Right atrium auricular region (tissue), 2 donors: Measurements from ENCODE around the gene NUFIP2. TPM values are rescaled to one million over a fixed set of nuclear protein-coding genes. Genes with fewer than 3 reads are reported as not detected.

ENCODE experiments used
- DNase-seq: peaks from one replicate; pipeline ENCODE4 v3.0.0-alpha.2; 2019; ENCODE audit warnings: low spot score
- H3K27ac ChIP-seq, 2 donors: fragments of 200-600 bp; sonication (generic); 1 replicate in 1 of 2; 2 replicates in 1 of 2; pipeline ENCODE4 v1.5.1; 2016 to 2019
- H3K27me3 ChIP-seq, 2 donors: fragments of 200-600 bp; sonication (generic); one replicate each; pipeline versions ENCODE4 v1.5.1 to v1.6.0; 2017 to 2019
- H3K36me3 ChIP-seq: fragments of 200-600 bp; sonication (generic); one replicate; pipeline ENCODE4 v1.5.1; 2016
- H3K4me1 ChIP-seq, 2 donors: fragments of 200-600 bp; sonication (generic); one replicate each; pipeline versions ENCODE4 v1.5.1 to v1.6.0; 2017 to 2019
- H3K4me3 ChIP-seq, 2 donors: fragments of 200-600 bp; sonication (generic); 1 replicate in 1 of 2; 2 replicates in 1 of 2; pipeline ENCODE4 v1.5.1; 2017 to 2019; ENCODE audit warnings: mild to moderate bottlenecking in 1 of 2, moderate library complexity in 1 of 2
- H3K9me3 ChIP-seq, 2 donors: fragments of 200-600 bp; sonication (generic); one replicate each; pipeline ENCODE4 v1.5.1; 2019
- total RNA-seq, 2 donors: library from RNA; depleted of rRNA; stranded (reverse); fragments of >200 nt; gene quantifications; one replicate each; pipeline ENCODE4 v1.1.0, GENCODE V29; 2016
- TF ChIP-seq, protein P1 (sequence below), 2 donors: fragments of 200-600 bp; sonication (generic); IDR thresholded peaks; one replicate each; pipeline ENCODE4 v1.5.1; 2019; ENCODE audit warnings: antibody characterized with exemption in 2 of 2

Gene NUFIP2
- total RNA-seq, 2 donors from 2014 or later: 25.4 to 27.0 TPM

GRCh38 chr17:29294580-29294900 lies 592 bp upstream of the NUFIP2 start:
- Histone ChIP-seq H3K36me3 (peaks cover 15% of the 10 kb centered on the region), H3K4me3 (peak overlapping the region; percentile 40 to 93), H3K27me3 (no peaks in the 10 kb centered on the region), H3K4me1 (peaks cover 0 to 26% of the 10 kb centered on the region in 2 donors), H3K27ac (peak overlapping the region; percentile 99 to 100), H3K9me3 (no peaks in the 10 kb centered on the region)
- DNase-seq: no peak
- TF ChIP-seq, protein P1, sequence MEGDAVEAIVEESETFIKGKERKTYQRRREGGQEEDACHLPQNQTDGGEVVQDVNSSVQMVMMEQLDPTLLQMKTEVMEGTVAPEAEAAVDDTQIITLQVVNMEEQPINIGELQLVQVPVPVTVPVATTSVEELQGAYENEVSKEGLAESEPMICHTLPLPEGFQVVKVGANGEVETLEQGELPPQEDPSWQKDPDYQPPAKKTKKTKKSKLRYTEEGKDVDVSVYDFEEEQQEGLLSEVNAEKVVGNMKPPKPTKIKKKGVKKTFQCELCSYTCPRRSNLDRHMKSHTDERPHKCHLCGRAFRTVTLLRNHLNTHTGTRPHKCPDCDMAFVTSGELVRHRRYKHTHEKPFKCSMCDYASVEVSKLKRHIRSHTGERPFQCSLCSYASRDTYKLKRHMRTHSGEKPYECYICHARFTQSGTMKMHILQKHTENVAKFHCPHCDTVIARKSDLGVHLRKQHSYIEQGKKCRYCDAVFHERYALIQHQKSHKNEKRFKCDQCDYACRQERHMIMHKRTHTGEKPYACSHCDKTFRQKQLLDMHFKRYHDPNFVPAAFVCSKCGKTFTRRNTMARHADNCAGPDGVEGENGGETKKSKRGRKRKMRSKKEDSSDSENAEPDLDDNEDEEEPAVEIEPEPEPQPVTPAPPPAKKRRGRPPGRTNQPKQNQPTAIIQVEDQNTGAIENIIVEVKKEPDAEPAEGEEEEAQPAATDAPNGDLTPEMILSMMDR (IDR thresholded peaks at IDR 0.05): no peak

- DNase-seq: peak; percentile 65
- peaks cover 0 to 39% of the 10 kb centered on the region in 2 donors for H3K4me1 ChIP-seq
- no peaks in the 10 kb centered on the region for H3K27me3 ChIP-seq
Measured at GRCh38 chr17:29292992-29293889, 707 bp downstream of the NUFIP2 start.

GRCh38 chr17:29292071-29292991 lies 1.6 kb downstream of the NUFIP2 start:
- H3K27me3 ChIP-seq: no peaks in the 10 kb centered on the region
- TF ChIP-seq, protein P1 (IDR thresholded peaks at IDR 0.05): no peak
- peaks cover 0 to 48% of the 10 kb centered on the region in 2 donors for H3K4me1 ChIP-seq
- H3K4me3 ChIP-seq: peak overlapping the region; percentile 93 to 95
- no peaks in the 10 kb centered on the region for H3K9me3 ChIP-seq
- H3K36me3 ChIP-seq: peaks cover 18% of the 10 kb centered on the region
- H3K27ac ChIP-seq: peak overlapping the region; percentile 99 to 100
- DNase-seq: peak; percentile 75

More at GRCh38 chr17:29292992-29293889, 707 bp downstream of the NUFIP2 start:
- peak overlapping the region; percentile 99 to 100 for H3K27ac ChIP-seq
- H3K9me3 ChIP-seq: no peaks in the 10 kb centered on the region
- peaks cover 16% of the 10 kb centered on the region for H3K36me3 ChIP-seq
- TF ChIP-seq, protein P1 (IDR thresholded peaks at IDR 0.05): no peak
- peak overlapping the region; percentile 93 to 95 for H3K4me3 ChIP-seq

- Histone ChIP-seq H3K9me3 (no peaks in the 10 kb centered on the region), H3K27me3 (no peaks in the 10 kb centered on the region), H3K36me3 (peaks cover 29% of the 10 kb centered on the region), H3K4me3 (peak overlapping the region; percentile 93 to 95), H3K27ac (peak overlapping the region; percentile 99 to 100), H3K4me1 (peaks cover 0 to 58% of the 10 kb centered on the region in 2 donors)
- TF ChIP-seq, protein P1 (IDR thresholded peaks at IDR 0.05): peak; percentile 20 to 79
- no peak for DNase-seq
Measured at GRCh38 chr17:29291163-29291752, 2.7 kb downstream of the NUFIP2 start.

GRCh38 chr17:29289852-29290251 lies 4.1 kb downstream of the NUFIP2 start:
- H3K27ac ChIP-seq: no peak overlapping the region
- peaks cover 0 to 72% of the 10 kb centered on the region in 2 donors for H3K4me1 ChIP-seq
- H3K4me3 ChIP-seq: no peak overlapping the region
- no peaks in the 10 kb centered on the region for H3K9me3 ChIP-seq
- no peaks in the 10 kb centered on the region for H3K27me3 ChIP-seq
- peaks cover 43% of the 10 kb centered on the region for H3K36me3 ChIP-seq
- DNase-seq: no peak
- TF ChIP-seq, protein P1 (IDR thresholded peaks at IDR 0.05): no peak
